Endothelial cell of umbilical vein (primary cell): ENCODE results near the gene PRR36. TPM values are rescaled to one million over a fixed set of nuclear protein-coding genes. Genes with fewer than 3 reads are reported as not detected.

Experiments used
- BruUV-seq: library from RNA; stranded (reverse); fragments of 400-500 nt; replicated peaks from 2 replicates; lab custom pipeline; 2021; lab: Mats Ljungman, UMichigan
- CTCF ChIA-PET: fragments of 300-600, 350-600 bp; sonication (Branson Sonifier 250); formaldehyde crosslinking; loops from one replicate; lab custom pipeline; 2021; ENCODE audit warnings: antibody characterized with exemption, inconsistent platforms; lab: Charles Lee
- POLR2A ChIA-PET: fragments of 300-600, 350-600 bp; sonication (Branson Sonifier 250); formaldehyde crosslinking; loops from one replicate; lab custom pipeline; 2021; ENCODE audit warnings: antibody characterized with exemption, inconsistent platforms; lab: Charles Lee
- DNase-seq: peaks from one replicate; pipeline ENCODE4 v3.0.0-alpha.2; 2011; ENCODE audit warnings: low read depth, low spot score
- FAIRE-seq: peaks from 2 replicates; lab custom pipeline; 2011; peaks lifted over from hg19 to GRCh38; lab: Jason Lieb, UNC
- H2AFZ ChIP-seq: 2 replicates; pipeline ENCODE4 v1.6.0; 2012; ENCODE audit warnings: low read depth, low read length, control low read depth, inconsistent platforms
- H3K27ac ChIP-seq: 2 replicates; pipeline ENCODE4 v1.5.1; 2011; ENCODE audit warnings: low read depth, mild to moderate bottlenecking, control low read depth, low read length, moderate library complexity; ENCODE audit not compliant: insufficient read depth
- H3K27me3 ChIP-seq, 2 experiments: 2 replicates each; pipeline versions ENCODE4 v1.6.0 to v1.6.1; 2011; ENCODE audit warnings: low read length in 2 of 2, mixed read lengths in 1 of 2; ENCODE audit not compliant: control insufficient read depth in 2 of 2, insufficient read depth in 2 of 2
- H3K36me3 ChIP-seq, 2 experiments: 2 replicates in 1 of 2; 3 replicates in 1 of 2; pipeline ENCODE4 v1.5.1; 2011; ENCODE audit warnings: low read length in 2 of 2, mild to moderate bottlenecking in 1 of 2, moderate library complexity in 1 of 2; ENCODE audit not compliant: control insufficient read depth in 2 of 2, insufficient read depth in 2 of 2; ENCODE audit errors: extremely low read depth in 1 of 2
- H3K4me1 ChIP-seq: 3 replicates; pipeline ENCODE4 v1.5.1; 2011; ENCODE audit warnings: mild to moderate bottlenecking, low read length; ENCODE audit not compliant: control insufficient read depth, insufficient read depth; ENCODE audit errors: extremely low read depth
- H3K4me2 ChIP-seq: 2 replicates; pipeline ENCODE4 v1.6.1; 2011; ENCODE audit warnings: low read length, control low read depth, mixed read lengths; ENCODE audit not compliant: insufficient read depth
- H3K4me3 ChIP-seq, 3 experiments: fragments of 200-600 bp in 1 of 3; sonication (generic), shearing (Covaris generic) in 1 of 3; replicated peaks in 1 of 3; 2 replicates each; pipeline ENCODE4 v1.5.1; 2011 to 2016; ENCODE audit warnings: control low read depth in 3 of 3, low read length in 3 of 3, mild to moderate bottlenecking in 2 of 3, inconsistent platforms in 1 of 3, low read depth in 1 of 3, moderate library complexity in 1 of 3; ENCODE audit not compliant: insufficient read depth in 1 of 3
- H3K79me2 ChIP-seq: 2 replicates; pipeline ENCODE4 v1.6.0; 2012; ENCODE audit warnings: low read length, inconsistent platforms; ENCODE audit not compliant: control insufficient read depth, insufficient read depth
- H3K9ac ChIP-seq: replicated peaks from 2 replicates; pipeline ENCODE3; 2011; ENCODE audit warnings: low read length, control low read depth; ENCODE audit not compliant: insufficient read depth; ENCODE audit errors: extremely low read depth
- H3K9me1 ChIP-seq: replicated peaks from 3 replicates; pipeline ENCODE4 v1.6.0; 2011; ENCODE audit warnings: mild to moderate bottlenecking, low read length; ENCODE audit not compliant: control insufficient read depth, insufficient read depth; ENCODE audit errors: extremely low read depth
- H3K9me3 ChIP-seq: replicated peaks from 2 replicates; pipeline ENCODE4 v1.5.1; 2012; ENCODE audit warnings: low read length, inconsistent platforms; ENCODE audit not compliant: control insufficient read depth, insufficient read depth
- H4K20me1 ChIP-seq: replicated peaks from 2 replicates; pipeline ENCODE3; 2011; ENCODE audit warnings: mild to moderate bottlenecking, low read length; ENCODE audit not compliant: control insufficient read depth, insufficient read depth; ENCODE audit errors: extremely low read depth
- EZH2 ChIP-seq: IDR thresholded peaks from 2 replicates; pipeline ENCODE4 v1.6.1; 2012; ENCODE audit warnings: borderline replicate concordance, low read depth, mild to moderate bottlenecking, moderate library complexity, low read length, inconsistent platforms; ENCODE audit not compliant: severe bottlenecking
- JUN ChIP-seq: IDR thresholded peaks from 2 replicates; pipeline ENCODE4 v1.6.1; 2011; ENCODE audit warnings: borderline replicate concordance, low read depth; ENCODE audit not compliant: insufficient read length, insufficient read depth
- MYC ChIP-seq: IDR thresholded peaks from one replicate; pipeline ENCODE4 v1.6.1; 2011; ENCODE audit warnings: mild to moderate bottlenecking, low read depth, low read length
- POLR2A ChIP-seq: IDR thresholded peaks from 2 replicates; pipeline ENCODE4 v1.6.1; 2012; ENCODE audit warnings: low read depth, mild to moderate bottlenecking, control low read depth, low read length
- POLR2AphosphoS5 ChIP-seq: IDR thresholded peaks from 2 replicates; pipeline ENCODE4 v1.6.1; 2012; ENCODE audit warnings: low read depth, mild to moderate bottlenecking, control low read depth, low read length, moderate library complexity; ENCODE audit not compliant: insufficient read depth
- dilution Hi-C: fragments of 300-500 bp; cut with MboI; formaldehyde crosslinking; loops from one replicate; pipeline ENCODE4 v1.15.0; 2019; ENCODE audit warnings: low sequenced_read_pairs; ENCODE audit not compliant: extremely low pct_ligation_motif_present
- intact Hi-C: fragments of 100-400 bp; cut with micrococcal nuclease; formaldehyde crosslinking; loops from one replicate; pipeline ENCODE4 v1.10.0; 2022
- polyA plus RNA-seq, 4 experiments: library from polyadenylated mRNA; depleted of rRNA in 3 of 4; stranded (reverse) in 3 of 4; unstranded in 1 of 4; fragments of >200 nt; gene quantifications; 2 replicates each; pipeline versions ENCODE4 v1.2.1 to v1.2.3, GENCODE V29; 2011 to 2012; ENCODE audit warnings: missing spikeins in 1 of 4
- total RNA-seq: library from RNA; stranded (reverse); gene quantifications from 2 replicates; pipeline ENCODE4 v1.2.3, GENCODE V29; 2021
- TF ChIP-seq, protein P1 (sequence below): IDR thresholded peaks from 2 replicates; pipeline ENCODE4 v1.6.1; 2011; ENCODE audit not compliant: insufficient read depth, insufficient read length

The PRR36 gene
- total and polyA plus RNA-seq, 2 donors (not counting 3 experiments of a cell fraction or from before 2014, with no cell fraction given), result not detected

DNA sequence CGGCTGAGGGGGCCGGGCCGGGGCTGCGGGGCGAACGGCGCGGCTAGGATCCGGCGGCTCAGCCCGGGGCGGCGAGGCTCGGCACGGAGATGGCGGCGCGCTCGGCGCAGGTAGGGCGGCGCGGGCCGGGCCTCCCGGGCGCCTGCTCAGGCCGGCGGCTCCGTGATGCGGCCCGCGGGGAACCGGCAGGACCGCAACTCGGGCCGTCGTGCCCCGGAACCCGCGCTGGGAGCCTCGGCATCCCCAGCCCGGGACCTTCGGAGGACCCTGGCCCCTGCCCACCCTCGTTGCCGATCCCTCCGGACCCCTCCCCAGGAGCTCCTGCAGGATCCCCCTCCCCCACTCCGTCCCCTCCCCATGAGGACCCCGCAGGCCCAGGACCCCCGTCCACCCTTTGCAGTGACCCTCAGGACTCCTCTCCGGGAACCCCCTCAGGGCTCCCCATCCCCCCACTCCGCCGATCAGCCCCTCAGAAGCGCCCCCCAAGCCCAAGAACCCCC is 43.9 kb downstream of the PRR36 start:
- H3K9ac ChIP-seq, result peak overlapping the region; percentile 43
- no peak overlapping the region for H3K27ac ChIP-seq
- TF ChIP-seq EZH2 (no peak), JUN (no peak), MYC (no peak), POLR2AphosphoS5 (no peak), POLR2A (no peak)
- TF ChIP-seq, protein P1, sequence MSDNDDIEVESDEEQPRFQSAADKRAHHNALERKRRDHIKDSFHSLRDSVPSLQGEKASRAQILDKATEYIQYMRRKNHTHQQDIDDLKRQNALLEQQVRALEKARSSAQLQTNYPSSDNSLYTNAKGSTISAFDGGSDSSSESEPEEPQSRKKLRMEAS, result no peak
- no peaks in the 10 kb centered on the region for H3K9me3 ChIP-seq
- dilution Hi-C loops (no loop called here), intact Hi-C loops (loop anchor here (5.0 kb wide), 2 partner anchors 42 to 263 kb away; partner anchors contain the start of gene PRR36)
- H3K4me3 ChIP-seq, result peak overlapping the region; percentile 30 to 89 (median 55)
- H2AFZ ChIP-seq, result peak overlapping the region; percentile 22
- no peaks in the 10 kb centered on the region for H3K36me3 ChIP-seq
- no peak overlapping the region for H3K4me2 ChIP-seq
- H3K27me3 ChIP-seq, result peaks cover 0 to 3% of the 10 kb centered on the region in 2 experiments
- H3K9me1 ChIP-seq, result no peaks in the 10 kb centered on the region
- DNase-seq (no peak), FAIRE-seq (no peak)
- no TSS peak for BruUV-seq
- peaks cover 11% of the 10 kb centered on the region for H3K4me1 ChIP-seq
- CTCF ChIA-PET, result interaction anchor here (2.4 to 3.0 kb wide), 2 partner anchors 23 to 31 kb away, joined by 12 to 13 read pairs; no protein-coding TSS in a partner anchor
- H3K79me2 ChIP-seq, result no peaks in the 10 kb centered on the region
- H4K20me1 ChIP-seq, result no peaks in the 10 kb centered on the region
- POLR2A ChIA-PET, result interaction anchor here (0.5 kb wide), 1 partner anchor 201 kb away, joined by 5 read pairs; the partner anchor contains the start of genes PET100 and XAB2
